Gastrocnemius medialis (tissue), 4 donors: Measurements from ENCODE around the gene CEL. TPM values are rescaled to one million over a fixed set of nuclear protein-coding genes. Genes with fewer than 3 reads are reported as not detected.
A peak's percentile ranks its signal among the peaks of the same experiment; 100 is the strongest.

Source experiments
- ATAC-seq, 2 donors: fragments of 150-250 bp; one replicate each; pipeline ENCODE4 v1.9.1; 2016
- DNase-seq, 2 donors: peaks; one replicate each; pipeline ENCODE4 v3.0.0-alpha.2; 2019
- H3K27ac ChIP-seq, 4 donors: fragments of 200-600 bp; sonication (generic); 1 replicate in 1 of 4; 2 replicates in 3 of 4; pipeline ENCODE4 v1.5.1; 2016 to 2018; ENCODE audit warnings: mild to moderate bottlenecking in 2 of 4, moderate library complexity in 1 of 4
- H3K27me3 ChIP-seq, 3 donors: fragments of 200-600 bp; sonication (generic) in 2 of 3; 1 replicate in 1 of 3; 2 replicates in 2 of 3; pipeline versions ENCODE4 v1.5.1 to v1.6.0; 2016 to 2019; ENCODE audit warnings: mild to moderate bottlenecking in 1 of 3, moderate library complexity in 1 of 3
- H3K36me3 ChIP-seq, 2 donors: fragments of 200-600 bp; sonication (generic) in 1 of 2; one replicate each; pipeline ENCODE4 v1.5.1; 2017 to 2018
- H3K4me1 ChIP-seq, 2 donors: fragments of 200-600 bp; sonication (generic) in 1 of 2; one replicate each; pipeline ENCODE4 v1.5.1; 2016 to 2017; ENCODE audit warnings: mild to moderate bottlenecking in 2 of 2
- H3K4me3 ChIP-seq, 4 donors: fragments of 200-600 bp; sonication (generic) in 3 of 4; 1 replicate in 1 of 4; 2 replicates in 3 of 4; pipeline ENCODE4 v1.5.1; 2016 to 2019; ENCODE audit warnings: mild to moderate bottlenecking in 2 of 4
- H3K9me3 ChIP-seq, 3 donors: fragments of 200-600 bp; sonication (generic) in 2 of 3; 1 replicate in 1 of 3; 2 replicates in 2 of 3; pipeline ENCODE4 v1.5.1; 2016 to 2019
- CTCF ChIP-seq, 5 experiments: fragments of 450-650 bp in 3 of 5; fragments of 200-600 bp in 2 of 5; sonication (generic) in 2 of 5; IDR thresholded peaks in 4 of 5; conservative IDR thresholded peaks in 1 of 5; 1 replicate in 4 of 5; 2 replicates in 1 of 5; pipeline ENCODE4 v1.5.1; 2016 to 2019; ENCODE audit warnings: antibody characterized with exemption in 5 of 5, mild to moderate bottlenecking in 3 of 5, moderate library complexity in 3 of 5
- POLR2A ChIP-seq, 2 donors: fragments of 450-650 bp; IDR thresholded peaks; one replicate each; pipeline ENCODE4 v1.6.1; 2017; ENCODE audit warnings: antibody characterized with exemption in 2 of 2, mild to moderate bottlenecking in 2 of 2, moderate library complexity in 2 of 2
- in situ Hi-C, 4 donors: fragments of 200-750 bp; cut with MboI; loops; one replicate each; pipeline versions ENCODE4 v1.15.0 to v1.8.0; 2017; ENCODE audit warnings: low sequenced_read_pairs in 4 of 4
- intact Hi-C: fragments of 100-400 bp; cut with DNase I; formaldehyde crosslinking; loops from one replicate; pipeline ENCODE4 v1.15.1; 2023; ENCODE audit warnings: low total_unique reads
- total RNA-seq, 4 donors: library from RNA; depleted of rRNA; stranded (reverse); fragments of >200 nt; gene quantifications; one replicate each; pipeline versions ENCODE4 v1.1.0 to v1.2.3, GENCODE V29; 2016

CEL gene
- total RNA-seq, 4 donors from 2014 or later: 0.13 to 1.8 TPM; not detected in 2

GRCh38 chr9:133104718-133105460 is 43.1 kb downstream of the CEL start:
- in situ Hi-C loops (loop anchor here in 3 of 4 donors (5.0 kb wide), 2 partner anchors 37 to 42 kb away; no protein-coding TSS in a partner anchor), intact Hi-C loops (loop anchor here (5.0 kb wide), 2 partner anchors 63 to 163 kb away; partner anchors contain the start of gene TSC1)
- no peaks in the 10 kb centered on the region for H3K9me3 ChIP-seq
- TF ChIP-seq CTCF (IDR thresholded peaks at IDR 0.05 in 4 of 5, conservative IDR thresholded peaks at IDR 0.05 in 1 of 5): no peak
- TF ChIP-seq POLR2A (IDR thresholded peaks at IDR 0.05): no peak
- no peak overlapping the region for H3K27ac ChIP-seq
- H3K27me3 ChIP-seq: no peaks in the 10 kb centered on the region
- H3K36me3 ChIP-seq: peaks cover 0 to 95% of the 10 kb centered on the region in 2 donors
- ATAC-seq: no peak
- H3K4me3 ChIP-seq: no peak overlapping the region
- DNase-seq: peak in 1 of 2 donors; percentile 17
- peaks cover 7 to 10% of the 10 kb centered on the region in 2 donors for H3K4me1 ChIP-seq

GRCh38 chr9:133105461-133105770 is 43.6 kb downstream of the CEL start:
- H3K4me1 ChIP-seq: peaks cover 5 to 7% of the 10 kb centered on the region in 2 donors
- in situ Hi-C loops (loop anchor here in 3 of 4 donors (5.0 kb wide), 2 partner anchors 37 to 42 kb away; no protein-coding TSS in a partner anchor), intact Hi-C loops (no loop called here)
- TF ChIP-seq CTCF (IDR thresholded peaks at IDR 0.05 in 4 of 5, conservative IDR thresholded peaks at IDR 0.05 in 1 of 5) (no peak), POLR2A (IDR thresholded peaks at IDR 0.05) (no peak)
- no peak overlapping the region for H3K27ac ChIP-seq
- H3K36me3 ChIP-seq: peaks cover 0 to 95% of the 10 kb centered on the region in 2 donors
- no peak overlapping the region for H3K4me3 ChIP-seq
- H3K27me3 ChIP-seq: no peaks in the 10 kb centered on the region
- DNase-seq (peak in 1 of 2 donors; percentile 6), ATAC-seq (no peak)
- no peaks in the 10 kb centered on the region for H3K9me3 ChIP-seq

- peaks cover 0 to 92% of the 10 kb centered on the region in 2 donors for H3K36me3 ChIP-seq
- DNase-seq (peak; percentile 1 to 9), ATAC-seq (no peak)
- H3K27ac ChIP-seq: no peak overlapping the region
- H3K9me3 ChIP-seq: no peaks in the 10 kb centered on the region
- peaks cover 5 to 7% of the 10 kb centered on the region in 2 donors for H3K4me1 ChIP-seq
- H3K27me3 ChIP-seq: no peaks in the 10 kb centered on the region
- H3K4me3 ChIP-seq: no peak overlapping the region
- no peak for TF ChIP-seq POLR2A (IDR thresholded peaks at IDR 0.05)
- no peak for TF ChIP-seq CTCF (IDR thresholded peaks at IDR 0.05 in 4 of 5, conservative IDR thresholded peaks at IDR 0.05 in 1 of 5)
- in situ Hi-C loops: loop anchor here in 3 of 4 donors (5.0 kb wide), 2 partner anchors 36 to 41 kb away; no protein-coding TSS in a partner anchor
- intact Hi-C loops: no loop called here
These were observed 44.9 kb downstream of the CEL start for GRCh38 chr9:133106511-133107244.

- Histone ChIP-seq H3K27ac (no peak overlapping the region), H3K4me3 (no peak overlapping the region), H3K9me3 (no peaks in the 10 kb centered on the region), H3K27me3 (no peaks in the 10 kb centered on the region), H3K36me3 (peaks cover 0 to 86% of the 10 kb centered on the region in 2 donors), H3K4me1 (peaks cover 7 to 12% of the 10 kb centered on the region in 2 donors)
- in situ Hi-C loops: loop anchor here in 3 of 4 donors (5.0 kb wide), 2 partner anchors 35 to 40 kb away; no protein-coding TSS in a partner anchor
- TF ChIP-seq CTCF (IDR thresholded peaks at IDR 0.05 in 4 of 5, conservative IDR thresholded peaks at IDR 0.05 in 1 of 5): no peak
- TF ChIP-seq POLR2A (IDR thresholded peaks at IDR 0.05): no peak
- ATAC-seq: no peak
- DNase-seq: peak; percentile 1 to 8
- intact Hi-C loops: no loop called here
These were observed 45.5 kb downstream of the CEL start for GRCh38 chr9:133107245-133107722.
